ENCODE measurements around the gene TBL1XR1. TPM values are rescaled to one million over a fixed set of nuclear protein-coding genes. Genes with fewer than 3 reads are reported as not detected.

The TBL1XR1 gene
- total RNA-seq, 2 donors from 2014 or later, result 202 to 226 TPM

DNA sequence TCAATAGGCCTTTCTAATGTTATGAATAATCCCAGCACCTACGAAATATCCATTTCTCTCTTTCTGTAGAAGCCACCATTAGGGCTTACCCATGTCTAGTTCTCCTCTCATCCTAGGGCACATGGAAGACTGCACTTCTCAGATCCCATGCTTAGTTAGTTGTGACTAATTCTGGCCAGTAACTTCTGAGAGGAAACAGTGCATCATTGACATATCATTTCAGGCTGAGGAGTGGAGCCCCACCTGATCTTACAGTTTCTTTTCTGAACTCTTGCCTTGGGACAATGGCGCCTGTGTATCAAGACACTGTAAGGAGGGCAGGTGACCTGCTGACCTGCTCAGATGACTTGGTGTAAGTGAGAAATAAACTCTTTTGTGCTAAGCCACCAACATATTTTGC is 39.4 kb upstream of the TBL1XR1 start:
- H3K9me3 ChIP-seq, result no peaks in the 10 kb centered on the region
- intact Hi-C loops (cut with DNase I), result no loop called here
- H3K4me1 ChIP-seq, result no peaks in the 10 kb centered on the region
- no peak overlapping the region for H3K27ac ChIP-seq
- no peak for DNase-seq
- H3K4me3 ChIP-seq, result no peak overlapping the region
- peak overlapping the region in 1 of 2 donors; percentile 4 for H3K9ac ChIP-seq (ENCODE audit: low read depth in 2 of 2, low read length in 2 of 2)
- no peaks in the 10 kb centered on the region for H3K27me3 ChIP-seq
- TF ChIP-seq, protein P1, sequence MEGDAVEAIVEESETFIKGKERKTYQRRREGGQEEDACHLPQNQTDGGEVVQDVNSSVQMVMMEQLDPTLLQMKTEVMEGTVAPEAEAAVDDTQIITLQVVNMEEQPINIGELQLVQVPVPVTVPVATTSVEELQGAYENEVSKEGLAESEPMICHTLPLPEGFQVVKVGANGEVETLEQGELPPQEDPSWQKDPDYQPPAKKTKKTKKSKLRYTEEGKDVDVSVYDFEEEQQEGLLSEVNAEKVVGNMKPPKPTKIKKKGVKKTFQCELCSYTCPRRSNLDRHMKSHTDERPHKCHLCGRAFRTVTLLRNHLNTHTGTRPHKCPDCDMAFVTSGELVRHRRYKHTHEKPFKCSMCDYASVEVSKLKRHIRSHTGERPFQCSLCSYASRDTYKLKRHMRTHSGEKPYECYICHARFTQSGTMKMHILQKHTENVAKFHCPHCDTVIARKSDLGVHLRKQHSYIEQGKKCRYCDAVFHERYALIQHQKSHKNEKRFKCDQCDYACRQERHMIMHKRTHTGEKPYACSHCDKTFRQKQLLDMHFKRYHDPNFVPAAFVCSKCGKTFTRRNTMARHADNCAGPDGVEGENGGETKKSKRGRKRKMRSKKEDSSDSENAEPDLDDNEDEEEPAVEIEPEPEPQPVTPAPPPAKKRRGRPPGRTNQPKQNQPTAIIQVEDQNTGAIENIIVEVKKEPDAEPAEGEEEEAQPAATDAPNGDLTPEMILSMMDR (IDR thresholded peaks at IDR 0.05), result no peak
- H3K36me3 ChIP-seq, result no peaks in the 10 kb centered on the region

DNA sequence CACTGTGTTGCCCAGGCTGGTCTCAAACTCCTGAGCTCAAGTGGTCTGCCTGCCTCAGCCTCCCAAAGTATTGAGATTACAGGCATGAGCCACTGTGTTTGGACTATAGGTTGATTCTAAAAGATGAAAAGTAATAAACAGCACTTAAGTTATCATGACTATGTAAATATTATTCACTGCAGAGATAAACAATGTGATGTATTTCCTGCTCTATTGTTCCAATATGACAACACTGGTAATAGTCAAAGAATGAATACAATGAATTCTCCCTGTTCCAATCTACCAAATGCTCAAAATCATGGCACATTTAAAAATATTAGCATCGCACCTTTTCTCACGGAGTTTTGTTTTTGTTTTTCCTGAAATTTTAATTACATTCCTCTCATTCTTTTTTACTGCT is 36.8 kb upstream of the TBL1XR1 start:
- no peaks in the 10 kb centered on the region for H3K27me3 ChIP-seq
- TF ChIP-seq, protein P1 (IDR thresholded peaks at IDR 0.05), result no peak
- DNase-seq, result no peak
- H3K9ac ChIP-seq (ENCODE audit: low read depth in 2 of 2, low read length in 2 of 2), result no peak overlapping the region
- H3K9me3 ChIP-seq, result no peaks in the 10 kb centered on the region
- H3K36me3 ChIP-seq, result no peaks in the 10 kb centered on the region
- H3K4me1 ChIP-seq, result no peaks in the 10 kb centered on the region
- intact Hi-C loops (cut with DNase I), result no loop called here
- no peak overlapping the region for H3K27ac ChIP-seq
- no peak overlapping the region for H3K4me3 ChIP-seq

DNA sequence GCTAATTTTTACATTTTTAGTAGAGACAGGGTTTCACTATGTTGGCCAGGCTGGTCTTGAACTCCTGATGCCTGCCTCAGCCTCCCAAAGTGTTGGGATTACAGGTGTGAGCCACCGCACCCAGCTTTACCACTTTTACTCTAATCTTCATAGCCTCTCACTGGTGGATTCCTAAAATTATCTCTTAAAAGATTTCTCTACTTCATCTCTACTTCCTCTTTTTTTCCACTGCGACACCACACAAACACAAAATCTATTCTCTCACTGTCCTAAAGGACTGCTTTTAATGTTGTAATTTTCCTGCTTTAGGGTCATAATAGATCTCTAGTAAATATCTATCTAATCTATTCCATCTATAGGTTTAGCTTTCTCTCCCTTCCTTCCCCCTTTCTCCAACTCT is 34.0 kb upstream of the TBL1XR1 start:
- no peaks in the 10 kb centered on the region for H3K36me3 ChIP-seq
- no peaks in the 10 kb centered on the region for H3K27me3 ChIP-seq
- no peak overlapping the region for H3K27ac ChIP-seq
- TF ChIP-seq, protein P1 (IDR thresholded peaks at IDR 0.05), result no peak
- DNase-seq, result no peak
- H3K9ac ChIP-seq (ENCODE audit: low read depth in 2 of 2, low read length in 2 of 2), result no peak overlapping the region
- no peaks in the 10 kb centered on the region for H3K4me1 ChIP-seq
- H3K9me3 ChIP-seq, result no peaks in the 10 kb centered on the region
- no peak overlapping the region for H3K4me3 ChIP-seq
- intact Hi-C loops (cut with DNase I), result no loop called here

DNA sequence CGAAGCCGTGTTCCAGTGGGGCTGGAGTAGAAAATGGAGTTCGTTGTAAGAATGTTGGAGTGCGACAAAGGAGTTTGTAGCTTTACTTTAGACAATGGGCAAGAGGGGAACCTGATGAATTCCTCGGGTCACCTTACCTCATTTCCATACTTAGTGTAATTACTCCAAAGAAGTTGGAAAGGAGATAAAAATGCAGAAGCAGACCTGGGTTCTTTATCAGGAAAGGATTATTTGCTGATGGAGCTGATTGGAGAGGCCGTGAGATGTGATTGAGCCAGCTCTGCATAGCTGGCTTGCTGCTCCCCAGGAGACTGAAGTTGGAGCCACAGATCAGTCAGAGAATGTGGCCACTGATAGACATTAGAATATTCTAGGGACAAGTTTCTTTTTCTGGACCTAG is 33.4 kb upstream of the TBL1XR1 start:
- H3K27me3 ChIP-seq, result no peaks in the 10 kb centered on the region
- H3K9me3 ChIP-seq, result no peaks in the 10 kb centered on the region
- TF ChIP-seq, protein P1 (IDR thresholded peaks at IDR 0.05), result no peak
- no peak overlapping the region for H3K27ac ChIP-seq
- H3K9ac ChIP-seq (ENCODE audit: low read depth in 2 of 2, low read length in 2 of 2), result no peak overlapping the region
- H3K4me1 ChIP-seq, result no peaks in the 10 kb centered on the region
- H3K4me3 ChIP-seq, result no peak overlapping the region
- no peak for DNase-seq
- intact Hi-C loops (cut with DNase I), result no loop called here
- H3K36me3 ChIP-seq, result no peaks in the 10 kb centered on the region

DNA sequence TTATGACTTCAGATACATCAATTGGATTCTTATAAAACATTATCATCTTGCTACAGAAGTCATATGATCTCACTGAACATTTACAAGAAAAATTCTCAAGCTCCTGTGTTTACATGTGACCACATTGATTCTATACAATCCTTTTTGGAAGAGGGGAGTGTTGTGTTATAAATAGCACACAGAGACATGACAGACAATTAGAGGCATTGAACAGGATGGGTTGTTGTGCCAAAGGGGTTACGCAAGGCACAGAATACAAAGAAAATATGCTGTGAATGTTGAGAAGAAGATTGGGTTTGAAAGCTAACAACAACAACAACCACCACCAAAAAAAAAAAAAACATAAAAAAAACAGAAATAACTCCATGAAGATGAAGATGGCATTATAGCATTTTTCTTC is 32.5 kb upstream of the TBL1XR1 start:
- Histone ChIP-seq H3K9me3 (no peaks in the 10 kb centered on the region), H3K9ac (ENCODE audit: low read depth in 2 of 2, low read length in 2 of 2) (no peak overlapping the region), H3K27ac (no peak overlapping the region), H3K4me1 (no peaks in the 10 kb centered on the region), H3K4me3 (no peak overlapping the region), H3K36me3 (no peaks in the 10 kb centered on the region), H3K27me3 (no peaks in the 10 kb centered on the region)
- TF ChIP-seq, protein P1 (IDR thresholded peaks at IDR 0.05), result no peak
- DNase-seq, result no peak
- intact Hi-C loops (cut with DNase I), result no loop called here
